Measurements from ENCODE around the gene FAM209B.

Gene FAM209B

GRCh38 chr20:56584916-56585315 lies 51.9 kb downstream of the FAM209B start:
- Histone ChIP-seq H3K4me3 (ENCODE audit: low read depth in 1 of 2, low read length in 2 of 2) (no peak overlapping the region), H3K9ac (ENCODE audit: low read depth in 1 of 2, low read length in 2 of 2) (no peak overlapping the region), H3K36me3 (ENCODE audit: control insufficient read depth in 1 of 2, insufficient read depth in 2 of 2, low read length in 2 of 2) (no peaks in the 10 kb centered on the region), H3K27me3 (ENCODE audit: control insufficient read depth in 1 of 2, insufficient read depth in 2 of 2, low read length in 2 of 2) (no peaks in the 10 kb centered on the region), H3K4me1 (ENCODE audit: control insufficient read depth in 1 of 2, insufficient read depth in 2 of 2, low read length in 2 of 2) (no peaks in the 10 kb centered on the region), H3K27ac (ENCODE audit: low read depth, low read length) (no peak overlapping the region), H3K9me3 (ENCODE audit: control insufficient read depth in 1 of 2, low read length in 2 of 2) (no peaks in the 10 kb centered on the region)

Data from duodenal mucosa (tissue), 2 donors.